GM12878 (cell line): Measurements from ENCODE around the gene PRCP.

ENCODE experiments used
- NR2F1 ChIP-seq: fragments of 450-650 bp; conservative IDR thresholded peaks from 2 replicates; pipeline ENCODE4 v1.6.1; 2017; ENCODE audit warnings: mild to moderate bottlenecking
- POU2F2 ChIP-seq: IDR thresholded peaks from 3 replicates; pipeline ENCODE4 v1.6.1; 2011; ENCODE audit warnings: low read depth, mild to moderate bottlenecking, low read length, borderline replicate concordance
- TF ChIP-seq, protein P1 (sequence below): IDR thresholded peaks from 2 replicates; pipeline ENCODE4 v1.6.1; 2012; ENCODE audit warnings: mild to moderate bottlenecking, low read depth, low read length
- TF ChIP-seq, protein P2 (sequence below), 3 experiments: IDR thresholded peaks in 2 of 3; conservative IDR thresholded peaks in 1 of 3; 2 replicates each; pipeline ENCODE4 v1.5.1; 2011; ENCODE audit warnings: low read depth in 3 of 3, low read length in 3 of 3, mild to moderate bottlenecking in 3 of 3, control low read depth in 2 of 3, moderate library complexity in 2 of 3, inconsistent platforms in 1 of 3, mixed read lengths in 1 of 3; ENCODE audit not compliant: control insufficient read depth in 2 of 3, insufficient read depth in 1 of 3; ENCODE audit errors: extremely low read depth in 1 of 3

DNA sequence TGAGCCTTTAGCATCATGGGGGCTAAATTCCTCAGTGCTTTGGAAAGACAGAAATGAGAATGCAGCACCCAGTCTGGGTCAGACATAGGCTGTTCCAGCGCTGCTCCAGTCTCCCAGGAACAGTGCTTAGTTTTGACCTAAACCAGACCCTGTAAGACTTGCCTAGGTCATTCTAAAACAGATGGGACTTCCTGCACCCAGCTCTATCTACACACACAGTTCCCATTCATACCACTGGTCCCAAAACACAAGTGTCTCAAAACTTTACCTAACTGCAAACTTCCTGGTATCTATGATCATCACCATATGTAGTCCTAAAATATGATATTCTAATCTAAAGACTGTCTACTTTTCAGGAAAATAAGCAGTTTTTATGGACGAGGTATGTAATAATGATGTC is 37.9 kb downstream of the PRCP start:
- no peak for TF ChIP-seq POU2F2
- TF ChIP-seq, protein P1, sequence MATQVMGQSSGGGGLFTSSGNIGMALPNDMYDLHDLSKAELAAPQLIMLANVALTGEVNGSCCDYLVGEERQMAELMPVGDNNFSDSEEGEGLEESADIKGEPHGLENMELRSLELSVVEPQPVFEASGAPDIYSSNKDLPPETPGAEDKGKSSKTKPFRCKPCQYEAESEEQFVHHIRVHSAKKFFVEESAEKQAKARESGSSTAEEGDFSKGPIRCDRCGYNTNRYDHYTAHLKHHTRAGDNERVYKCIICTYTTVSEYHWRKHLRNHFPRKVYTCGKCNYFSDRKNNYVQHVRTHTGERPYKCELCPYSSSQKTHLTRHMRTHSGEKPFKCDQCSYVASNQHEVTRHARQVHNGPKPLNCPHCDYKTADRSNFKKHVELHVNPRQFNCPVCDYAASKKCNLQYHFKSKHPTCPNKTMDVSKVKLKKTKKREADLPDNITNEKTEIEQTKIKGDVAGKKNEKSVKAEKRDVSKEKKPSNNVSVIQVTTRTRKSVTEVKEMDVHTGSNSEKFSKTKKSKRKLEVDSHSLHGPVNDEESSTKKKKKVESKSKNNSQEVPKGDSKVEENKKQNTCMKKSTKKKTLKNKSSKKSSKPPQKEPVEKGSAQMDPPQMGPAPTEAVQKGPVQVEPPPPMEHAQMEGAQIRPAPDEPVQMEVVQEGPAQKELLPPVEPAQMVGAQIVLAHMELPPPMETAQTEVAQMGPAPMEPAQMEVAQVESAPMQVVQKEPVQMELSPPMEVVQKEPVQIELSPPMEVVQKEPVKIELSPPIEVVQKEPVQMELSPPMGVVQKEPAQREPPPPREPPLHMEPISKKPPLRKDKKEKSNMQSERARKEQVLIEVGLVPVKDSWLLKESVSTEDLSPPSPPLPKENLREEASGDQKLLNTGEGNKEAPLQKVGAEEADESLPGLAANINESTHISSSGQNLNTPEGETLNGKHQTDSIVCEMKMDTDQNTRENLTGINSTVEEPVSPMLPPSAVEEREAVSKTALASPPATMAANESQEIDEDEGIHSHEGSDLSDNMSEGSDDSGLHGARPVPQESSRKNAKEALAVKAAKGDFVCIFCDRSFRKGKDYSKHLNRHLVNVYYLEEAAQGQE = no peak
- TF ChIP-seq, protein P2, sequence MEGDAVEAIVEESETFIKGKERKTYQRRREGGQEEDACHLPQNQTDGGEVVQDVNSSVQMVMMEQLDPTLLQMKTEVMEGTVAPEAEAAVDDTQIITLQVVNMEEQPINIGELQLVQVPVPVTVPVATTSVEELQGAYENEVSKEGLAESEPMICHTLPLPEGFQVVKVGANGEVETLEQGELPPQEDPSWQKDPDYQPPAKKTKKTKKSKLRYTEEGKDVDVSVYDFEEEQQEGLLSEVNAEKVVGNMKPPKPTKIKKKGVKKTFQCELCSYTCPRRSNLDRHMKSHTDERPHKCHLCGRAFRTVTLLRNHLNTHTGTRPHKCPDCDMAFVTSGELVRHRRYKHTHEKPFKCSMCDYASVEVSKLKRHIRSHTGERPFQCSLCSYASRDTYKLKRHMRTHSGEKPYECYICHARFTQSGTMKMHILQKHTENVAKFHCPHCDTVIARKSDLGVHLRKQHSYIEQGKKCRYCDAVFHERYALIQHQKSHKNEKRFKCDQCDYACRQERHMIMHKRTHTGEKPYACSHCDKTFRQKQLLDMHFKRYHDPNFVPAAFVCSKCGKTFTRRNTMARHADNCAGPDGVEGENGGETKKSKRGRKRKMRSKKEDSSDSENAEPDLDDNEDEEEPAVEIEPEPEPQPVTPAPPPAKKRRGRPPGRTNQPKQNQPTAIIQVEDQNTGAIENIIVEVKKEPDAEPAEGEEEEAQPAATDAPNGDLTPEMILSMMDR (IDR thresholded peaks at IDR 0.05 in 2 of 3, conservative IDR thresholded peaks at IDR 0.05 in 1 of 3; ENCODE audit: control insufficient read depth in 2 of 3, extremely low read depth in 1 of 3, insufficient read depth in 1 of 3, low read depth in 3 of 3, low read length in 3 of 3) = no peak
- no peak for TF ChIP-seq NR2F1
